SU-DHL-6 (cell line): Measurements from ENCODE around the gene SKIL.

ENCODE experiments used
- EZH2phosphoT487 ChIP-seq: fragments of 200-600 bp; sonication (generic), shearing (Covaris generic); conservative IDR thresholded peaks from 2 replicates; pipeline ENCODE4 v1.6.1; 2018; ENCODE audit warnings: mild to moderate bottlenecking, antibody characterized with exemption, low read length, moderate library complexity, mixed read lengths
- TF ChIP-seq, protein P1 (sequence below): fragments of 200-600 bp; sonication (generic); IDR thresholded peaks from one replicate; pipeline ENCODE4 v1.5.1; 2017; ENCODE audit warnings: antibody characterized with exemption, mild to moderate bottlenecking, low read length, moderate library complexity; ENCODE audit not compliant: insufficient read depth, poor library complexity, severe bottlenecking

DNA sequence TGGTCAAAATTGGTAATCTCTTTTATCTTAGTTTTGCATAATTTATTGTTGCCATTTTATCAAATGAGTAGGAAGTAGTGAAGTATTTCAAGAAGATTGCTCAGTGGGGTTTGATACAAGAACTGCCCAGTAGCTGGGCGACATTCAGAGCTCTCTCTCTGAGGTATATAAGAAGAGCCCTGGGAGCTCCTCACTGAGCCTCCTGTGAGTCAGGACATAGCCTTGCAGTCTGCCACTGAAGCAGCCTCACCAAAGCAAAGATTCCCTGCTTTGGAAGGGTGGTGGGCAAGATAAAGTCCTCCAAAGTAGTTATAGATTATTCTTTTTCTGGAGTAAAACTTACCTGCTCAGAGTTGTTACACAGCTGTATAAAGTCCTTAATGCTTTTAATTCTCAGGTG is 26.1 kb downstream of the SKIL start:
- TF ChIP-seq, protein P1, sequence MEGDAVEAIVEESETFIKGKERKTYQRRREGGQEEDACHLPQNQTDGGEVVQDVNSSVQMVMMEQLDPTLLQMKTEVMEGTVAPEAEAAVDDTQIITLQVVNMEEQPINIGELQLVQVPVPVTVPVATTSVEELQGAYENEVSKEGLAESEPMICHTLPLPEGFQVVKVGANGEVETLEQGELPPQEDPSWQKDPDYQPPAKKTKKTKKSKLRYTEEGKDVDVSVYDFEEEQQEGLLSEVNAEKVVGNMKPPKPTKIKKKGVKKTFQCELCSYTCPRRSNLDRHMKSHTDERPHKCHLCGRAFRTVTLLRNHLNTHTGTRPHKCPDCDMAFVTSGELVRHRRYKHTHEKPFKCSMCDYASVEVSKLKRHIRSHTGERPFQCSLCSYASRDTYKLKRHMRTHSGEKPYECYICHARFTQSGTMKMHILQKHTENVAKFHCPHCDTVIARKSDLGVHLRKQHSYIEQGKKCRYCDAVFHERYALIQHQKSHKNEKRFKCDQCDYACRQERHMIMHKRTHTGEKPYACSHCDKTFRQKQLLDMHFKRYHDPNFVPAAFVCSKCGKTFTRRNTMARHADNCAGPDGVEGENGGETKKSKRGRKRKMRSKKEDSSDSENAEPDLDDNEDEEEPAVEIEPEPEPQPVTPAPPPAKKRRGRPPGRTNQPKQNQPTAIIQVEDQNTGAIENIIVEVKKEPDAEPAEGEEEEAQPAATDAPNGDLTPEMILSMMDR: no peak
- no peak for TF ChIP-seq EZH2phosphoT487
